Right atrium auricular region (tissue), 2 donors: ENCODE results near the gene ADGRL3. TPM values are rescaled to one million over a fixed set of nuclear protein-coding genes. Genes with fewer than 3 reads are reported as not detected.
"Not testable (repeated sequence)": the region's sequence is repeated elsewhere in the genome, so short reads cannot be mapped to it uniquely, and the experiment has no call there.

ENCODE experiments used
- DNase-seq: peaks from one replicate; pipeline ENCODE4 v3.0.0-alpha.2; 2019; ENCODE audit warnings: low spot score
- H3K27ac ChIP-seq, 2 donors: fragments of 200-600 bp; sonication (generic); 1 replicate in 1 of 2; 2 replicates in 1 of 2; pipeline ENCODE4 v1.5.1; 2016 to 2019
- H3K27me3 ChIP-seq, 2 donors: fragments of 200-600 bp; sonication (generic); one replicate each; pipeline versions ENCODE4 v1.5.1 to v1.6.0; 2017 to 2019
- H3K36me3 ChIP-seq: fragments of 200-600 bp; sonication (generic); one replicate; pipeline ENCODE4 v1.5.1; 2016
- H3K4me1 ChIP-seq, 2 donors: fragments of 200-600 bp; sonication (generic); one replicate each; pipeline versions ENCODE4 v1.5.1 to v1.6.0; 2017 to 2019
- H3K4me3 ChIP-seq, 2 donors: fragments of 200-600 bp; sonication (generic); 1 replicate in 1 of 2; 2 replicates in 1 of 2; pipeline ENCODE4 v1.5.1; 2017 to 2019; ENCODE audit warnings: mild to moderate bottlenecking in 1 of 2, moderate library complexity in 1 of 2
- H3K9me3 ChIP-seq, 2 donors: fragments of 200-600 bp; sonication (generic); one replicate each; pipeline ENCODE4 v1.5.1; 2019
- CTCF ChIP-seq, 2 donors: fragments of 200-600 bp; sonication (generic); IDR thresholded peaks; one replicate each; pipeline ENCODE4 v1.5.1; 2019; ENCODE audit warnings: antibody characterized with exemption in 2 of 2
- total RNA-seq, 2 donors: library from RNA; depleted of rRNA; stranded (reverse); fragments of >200 nt; gene quantifications; one replicate each; pipeline ENCODE4 v1.1.0, GENCODE V29; 2016

ADGRL3 gene
- total RNA-seq, 2 donors from 2014 or later: 0.86 to 1.9 TPM

- no peak overlapping the region for H3K27ac ChIP-seq
- DNase-seq: no peak
- H3K4me3 ChIP-seq: no peak overlapping the region
- no peaks in the 10 kb centered on the region for H3K36me3 ChIP-seq
- no peak for TF ChIP-seq CTCF (IDR thresholded peaks at IDR 0.05)
- H3K4me1 ChIP-seq: no peaks in the 10 kb centered on the region
- H3K27me3 ChIP-seq: no peaks in the 10 kb centered on the region
- H3K9me3 ChIP-seq: no peaks in the 10 kb centered on the region
Measured at GRCh38 chr4:61985426-61985825, 785.3 kb downstream of the ADGRL3 start.

DNA sequence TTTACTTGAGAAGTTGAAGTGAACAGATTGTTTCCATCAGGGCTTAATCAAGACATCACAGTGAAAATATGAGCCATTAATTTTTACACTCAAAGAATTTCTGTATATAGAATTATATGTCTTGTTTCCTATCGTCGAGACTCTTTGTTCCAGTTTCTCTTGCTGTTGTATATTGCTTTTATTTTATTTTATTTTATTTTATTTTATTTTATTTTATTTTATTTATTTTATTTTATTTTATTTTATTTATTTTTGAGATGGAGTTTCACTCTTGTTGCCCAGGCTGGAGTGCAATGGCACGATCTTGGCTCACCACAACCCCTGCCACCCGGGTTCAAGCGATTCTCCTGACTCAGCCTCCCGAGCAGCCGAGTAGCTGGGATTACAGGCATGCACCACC lies 786.8 kb downstream of the ADGRL3 start:
- H3K4me1 ChIP-seq, H3K9me3 ChIP-seq, DNase-seq, H3K27me3 ChIP-seq, H3K4me3 ChIP-seq, H3K36me3 ChIP-seq, H3K27ac ChIP-seq: not testable (repeated sequence)

DNA sequence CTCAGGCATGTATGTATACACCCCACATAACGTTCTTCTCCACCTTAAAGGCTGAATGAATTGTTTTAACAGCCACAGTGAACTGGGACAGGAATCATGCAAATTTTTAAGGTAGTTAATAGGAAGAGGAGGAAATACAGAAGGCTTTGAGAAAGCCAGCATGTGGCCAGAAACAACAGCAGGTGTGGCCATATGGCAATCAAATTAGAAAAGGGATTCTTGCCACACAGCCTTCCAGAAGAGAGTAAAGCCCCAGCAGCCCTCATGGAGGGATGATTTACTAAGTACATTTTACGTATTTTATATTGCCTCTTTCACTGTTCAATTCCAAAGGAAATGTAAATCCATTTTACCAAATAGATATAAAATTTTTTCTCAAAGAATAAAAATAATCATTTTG lies 792.2 kb downstream of the ADGRL3 start:
- no peak overlapping the region for H3K4me3 ChIP-seq
- H3K27me3 ChIP-seq: no peaks in the 10 kb centered on the region
- H3K4me1 ChIP-seq: no peaks in the 10 kb centered on the region
- no peak overlapping the region for H3K27ac ChIP-seq
- no peaks in the 10 kb centered on the region for H3K36me3 ChIP-seq
- no peaks in the 10 kb centered on the region for H3K9me3 ChIP-seq
- TF ChIP-seq CTCF (IDR thresholded peaks at IDR 0.05): no peak
- no peak for DNase-seq

- Histone ChIP-seq H3K4me1 (no peaks in the 10 kb centered on the region), H3K27me3 (no peaks in the 10 kb centered on the region), H3K9me3 (no peaks in the 10 kb centered on the region), H3K36me3 (no peaks in the 10 kb centered on the region), H3K27ac (no peak overlapping the region), H3K4me3 (no peak overlapping the region)
- no peak for DNase-seq
- TF ChIP-seq CTCF (IDR thresholded peaks at IDR 0.05): no peak
Measured at GRCh38 chr4:61994036-61994435, 793.9 kb downstream of the ADGRL3 start.

DNA sequence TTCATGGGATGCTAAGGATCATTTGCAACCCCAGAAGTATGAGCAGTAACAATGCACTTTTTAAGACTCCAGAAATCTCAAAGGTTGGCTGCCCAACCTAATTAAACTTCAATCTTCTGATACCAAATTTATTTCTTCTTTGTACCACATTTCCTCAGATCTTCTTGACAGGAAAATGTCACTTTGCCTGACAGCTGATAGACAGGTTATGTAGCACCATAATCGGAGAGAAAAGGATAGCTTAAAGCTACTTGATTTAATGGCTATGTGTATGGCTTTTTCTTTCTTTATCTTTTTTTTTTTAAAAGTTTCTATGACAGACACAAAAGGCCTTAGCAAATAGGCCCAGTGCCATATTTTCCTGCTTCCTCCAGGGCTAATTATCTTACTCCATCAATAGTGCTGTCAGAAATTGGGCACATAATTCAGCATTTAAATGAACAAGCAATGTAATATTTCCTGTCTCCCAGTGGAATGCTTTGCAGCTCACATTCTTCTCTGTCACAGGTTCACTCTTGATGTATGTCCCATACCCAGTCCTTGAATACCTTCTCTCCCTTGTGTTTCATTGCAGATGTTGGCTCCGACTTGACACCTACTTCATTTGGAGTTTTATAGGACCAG lies 795.7 kb downstream of the ADGRL3 start:
- Histone ChIP-seq H3K9me3 (no peaks in the 10 kb centered on the region), H3K4me3 (no peak overlapping the region), H3K27me3 (no peaks in the 10 kb centered on the region), H3K36me3 (no peaks in the 10 kb centered on the region), H3K4me1 (no peaks in the 10 kb centered on the region), H3K27ac (no peak overlapping the region)
- no peak for TF ChIP-seq CTCF (IDR thresholded peaks at IDR 0.05)
- no peak for DNase-seq

DNA sequence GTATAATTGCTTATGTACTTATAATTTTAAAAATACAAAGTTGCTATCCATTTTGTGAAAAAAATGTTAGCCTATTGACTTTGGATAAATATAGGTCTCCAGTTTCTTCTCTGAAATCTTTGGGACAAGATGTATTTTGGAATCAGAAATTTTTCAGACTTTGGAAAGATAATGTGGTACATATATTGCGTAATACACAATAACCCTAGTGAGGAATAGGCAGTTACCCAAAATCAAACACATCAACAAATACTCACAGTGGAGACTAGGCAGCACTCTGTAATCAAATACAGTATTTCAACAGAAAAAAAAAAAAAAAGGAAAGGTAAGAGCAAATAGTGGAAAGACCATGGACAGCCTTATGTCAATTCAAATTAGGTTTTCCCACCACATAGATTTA lies 796.8 kb downstream of the ADGRL3 start:
- H3K4me3 ChIP-seq: no peak overlapping the region
- no peak overlapping the region for H3K27ac ChIP-seq
- TF ChIP-seq CTCF (IDR thresholded peaks at IDR 0.05): no peak
- no peaks in the 10 kb centered on the region for H3K36me3 ChIP-seq
- no peak for DNase-seq
- H3K4me1 ChIP-seq: no peaks in the 10 kb centered on the region
- no peaks in the 10 kb centered on the region for H3K9me3 ChIP-seq
- no peaks in the 10 kb centered on the region for H3K27me3 ChIP-seq
